ENCODE data around the gene TRPM5.

DNA sequence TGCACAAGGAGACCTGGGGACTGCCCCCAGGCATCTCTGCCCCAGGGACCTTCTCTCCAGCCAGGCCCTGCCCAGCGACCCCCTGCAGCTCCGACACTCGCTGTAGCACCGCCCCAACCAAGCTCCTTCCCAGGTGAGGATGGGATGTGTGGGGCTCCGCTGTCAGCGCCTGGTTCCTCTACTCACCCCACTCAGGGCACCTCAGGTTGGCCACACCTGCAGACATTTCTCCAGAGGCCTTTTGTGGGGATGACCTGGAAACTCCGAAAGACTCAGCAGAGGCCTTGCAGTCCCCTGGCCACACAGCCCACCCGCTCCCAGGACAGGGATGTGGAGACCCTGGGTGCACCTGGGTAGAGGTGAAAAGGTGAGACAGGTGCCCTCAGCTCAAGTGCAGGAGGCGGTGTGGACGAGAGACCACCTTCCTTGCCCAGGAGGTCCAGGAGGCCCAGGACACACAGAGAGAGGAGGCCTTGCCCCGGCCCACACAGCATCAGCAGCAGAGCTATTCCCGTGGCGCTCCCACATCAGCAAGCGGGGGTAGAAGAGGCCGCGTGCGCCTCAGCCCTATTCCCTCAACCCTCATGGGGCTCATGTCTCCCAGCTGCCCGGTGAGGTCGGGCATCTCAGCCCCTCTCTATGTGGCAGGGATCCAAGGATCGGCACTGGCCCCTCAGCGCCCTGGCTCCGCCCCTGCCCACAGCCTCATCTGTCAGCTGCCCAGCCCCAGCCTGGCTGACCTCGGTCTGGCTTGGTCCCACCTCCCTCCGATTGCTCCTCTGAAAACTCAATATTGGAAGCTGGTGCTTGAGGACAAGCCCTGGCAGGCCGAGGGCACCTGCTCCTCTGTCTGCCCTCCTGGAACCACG lies 20.9 kb downstream of the TRPM5 start:
- TF ChIP-seq, protein P1, sequence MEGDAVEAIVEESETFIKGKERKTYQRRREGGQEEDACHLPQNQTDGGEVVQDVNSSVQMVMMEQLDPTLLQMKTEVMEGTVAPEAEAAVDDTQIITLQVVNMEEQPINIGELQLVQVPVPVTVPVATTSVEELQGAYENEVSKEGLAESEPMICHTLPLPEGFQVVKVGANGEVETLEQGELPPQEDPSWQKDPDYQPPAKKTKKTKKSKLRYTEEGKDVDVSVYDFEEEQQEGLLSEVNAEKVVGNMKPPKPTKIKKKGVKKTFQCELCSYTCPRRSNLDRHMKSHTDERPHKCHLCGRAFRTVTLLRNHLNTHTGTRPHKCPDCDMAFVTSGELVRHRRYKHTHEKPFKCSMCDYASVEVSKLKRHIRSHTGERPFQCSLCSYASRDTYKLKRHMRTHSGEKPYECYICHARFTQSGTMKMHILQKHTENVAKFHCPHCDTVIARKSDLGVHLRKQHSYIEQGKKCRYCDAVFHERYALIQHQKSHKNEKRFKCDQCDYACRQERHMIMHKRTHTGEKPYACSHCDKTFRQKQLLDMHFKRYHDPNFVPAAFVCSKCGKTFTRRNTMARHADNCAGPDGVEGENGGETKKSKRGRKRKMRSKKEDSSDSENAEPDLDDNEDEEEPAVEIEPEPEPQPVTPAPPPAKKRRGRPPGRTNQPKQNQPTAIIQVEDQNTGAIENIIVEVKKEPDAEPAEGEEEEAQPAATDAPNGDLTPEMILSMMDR (IDR thresholded peaks at IDR 0.05), result no peak
- TF ChIP-seq EZH2 (IDR thresholded peaks at IDR 0.05) (no peak), EZH2phosphoT487 (IDR thresholded peaks at IDR 0.05) (no peak)

Measured in neural progenitor cell (in vitro differentiated cells).